22Rv1 (cell line): ENCODE results near the gene KRTAP9-2.
"Not testable (repeated sequence)": the region's sequence is repeated elsewhere in the genome, so short reads cannot be mapped to it uniquely, and the experiment has no call there.

Experiments
- ZFX ChIP-seq: fragments of 450-650 bp; IDR thresholded peaks from 2 replicates; pipeline ENCODE4 v1.6.1; 2017; ENCODE audit warnings: antibody characterized with exemption, borderline replicate concordance
- TF ChIP-seq, protein P1 (sequence below): fragments of 450-650 bp; IDR thresholded peaks from 2 replicates; pipeline ENCODE4 v1.5.1; 2017; ENCODE audit warnings: mild to moderate bottlenecking

DNA sequence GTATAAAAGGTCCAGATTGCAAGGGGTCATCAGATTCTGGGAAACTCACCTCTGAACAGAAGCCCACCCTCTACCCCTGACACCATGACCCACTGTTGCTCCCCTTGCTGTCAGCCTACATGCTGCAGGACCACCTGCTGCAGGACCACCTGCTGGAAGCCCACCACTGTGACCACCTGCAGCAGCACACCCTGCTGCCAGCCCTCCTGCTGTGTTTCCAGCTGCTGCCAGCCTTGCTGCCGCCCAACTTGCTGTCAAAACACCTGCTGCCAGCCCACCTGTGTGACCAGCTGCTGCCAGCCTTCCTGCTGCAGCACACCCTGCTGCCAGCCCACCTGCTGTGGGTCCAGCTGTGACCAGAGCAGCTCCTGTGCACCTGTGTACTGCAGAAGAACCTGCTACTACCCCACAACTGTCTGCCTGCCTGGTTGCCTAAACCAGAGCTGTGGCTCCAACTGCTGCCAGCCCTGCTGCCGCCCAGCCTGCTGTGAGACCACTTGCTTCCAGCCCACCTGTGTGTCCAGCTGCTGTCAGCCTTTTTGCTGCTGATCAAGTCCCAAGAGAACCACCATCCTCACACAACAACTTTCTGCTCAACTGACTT lies 23.3 kb downstream of the KRTAP9-2 start, which contains the start of gene KRTAP9-4:
- TF ChIP-seq, protein P1, sequence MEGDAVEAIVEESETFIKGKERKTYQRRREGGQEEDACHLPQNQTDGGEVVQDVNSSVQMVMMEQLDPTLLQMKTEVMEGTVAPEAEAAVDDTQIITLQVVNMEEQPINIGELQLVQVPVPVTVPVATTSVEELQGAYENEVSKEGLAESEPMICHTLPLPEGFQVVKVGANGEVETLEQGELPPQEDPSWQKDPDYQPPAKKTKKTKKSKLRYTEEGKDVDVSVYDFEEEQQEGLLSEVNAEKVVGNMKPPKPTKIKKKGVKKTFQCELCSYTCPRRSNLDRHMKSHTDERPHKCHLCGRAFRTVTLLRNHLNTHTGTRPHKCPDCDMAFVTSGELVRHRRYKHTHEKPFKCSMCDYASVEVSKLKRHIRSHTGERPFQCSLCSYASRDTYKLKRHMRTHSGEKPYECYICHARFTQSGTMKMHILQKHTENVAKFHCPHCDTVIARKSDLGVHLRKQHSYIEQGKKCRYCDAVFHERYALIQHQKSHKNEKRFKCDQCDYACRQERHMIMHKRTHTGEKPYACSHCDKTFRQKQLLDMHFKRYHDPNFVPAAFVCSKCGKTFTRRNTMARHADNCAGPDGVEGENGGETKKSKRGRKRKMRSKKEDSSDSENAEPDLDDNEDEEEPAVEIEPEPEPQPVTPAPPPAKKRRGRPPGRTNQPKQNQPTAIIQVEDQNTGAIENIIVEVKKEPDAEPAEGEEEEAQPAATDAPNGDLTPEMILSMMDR: not testable (repeated sequence)
- not testable (repeated sequence) for TF ChIP-seq ZFX
